GM12865 (cell line): ENCODE data around the gene GLP1R.
A peak's percentile ranks its signal among the peaks of the same experiment; 100 is the strongest.

Experiments
- DNase-seq: peaks from one replicate; pipeline ENCODE4 v3.0.0; 2010; ENCODE audit warnings: low read depth
- H3K4me3 ChIP-seq: 2 replicates; pipeline ENCODE4 v1.5.1; 2011; ENCODE audit warnings: mild to moderate bottlenecking, low read depth, low read length, control low read depth
- CTCF ChIP-seq: IDR thresholded peaks from 2 replicates; pipeline ENCODE4 v1.5.1; 2011; ENCODE audit warnings: low read length, control low read depth, low read depth, inconsistent platforms; ENCODE audit not compliant: insufficient read depth; ENCODE audit errors: missing control alignments

Gene GLP1R

GRCh38 chr6:39104528-39104927 lies 55.9 kb downstream of the GLP1R start:
- TF ChIP-seq CTCF: no peak
- DNase-seq: no peak
- no peak overlapping the region for H3K4me3 ChIP-seq

GRCh38 chr6:39107034-39107433 lies 58.5 kb downstream of the GLP1R start:
- no peak overlapping the region for H3K4me3 ChIP-seq
- TF ChIP-seq CTCF: no peak
- DNase-seq: no peak

- no peak for TF ChIP-seq CTCF
- no peak overlapping the region for H3K4me3 ChIP-seq
- DNase-seq: no peak
Measured at GRCh38 chr6:39107641-39108040, 59.1 kb downstream of the GLP1R start.

GRCh38 chr6:39108041-39108839 lies 59.7 kb downstream of the GLP1R start:
- H3K4me3 ChIP-seq: no peak overlapping the region
- no peak for TF ChIP-seq CTCF
- no peak for DNase-seq

- DNase-seq: no peak
- TF ChIP-seq CTCF: no peak
- no peak overlapping the region for H3K4me3 ChIP-seq
Measured at GRCh38 chr6:39111280-39111679, 62.7 kb downstream of the GLP1R start.

GRCh38 chr6:39113788-39114187 lies 65.2 kb downstream of the GLP1R start:
- TF ChIP-seq CTCF: no peak
- peak overlapping the region; percentile 68 for H3K4me3 ChIP-seq
- DNase-seq: no peak

- no peak for DNase-seq
- peak overlapping the region; percentile 68 for H3K4me3 ChIP-seq
- no peak for TF ChIP-seq CTCF
Measured at GRCh38 chr6:39114388-39114703, 65.8 kb downstream of the GLP1R start.
